NB4 (cell line): ENCODE data around the gene CD86.

ENCODE experiments used
- DNase-seq: peaks from one replicate; pipeline ENCODE4 v3.0.0; 2010; ENCODE audit warnings: low read depth
- H3K4me3 ChIP-seq: one replicate; pipeline ENCODE4 v1.5.1; 2011; ENCODE audit warnings: mild to moderate bottlenecking, low read depth, low read length, moderate library complexity
- CTCF ChIP-seq: IDR thresholded peaks from one replicate; pipeline ENCODE4 v1.5.1; 2012; ENCODE audit warnings: low read depth, low read length
- MAX ChIP-seq: IDR thresholded peaks from 2 replicates; pipeline ENCODE4 v1.6.1; 2011; ENCODE audit warnings: low read depth, low read length
- MYC ChIP-seq: IDR thresholded peaks from 2 replicates; pipeline ENCODE4 v1.6.1; 2011; ENCODE audit warnings: low read depth, low read length
- POLR2A ChIP-seq: IDR thresholded peaks from 2 replicates; pipeline ENCODE4 v1.6.1; 2011; ENCODE audit warnings: mild to moderate bottlenecking; ENCODE audit not compliant: insufficient read length; ENCODE audit errors: extremely low read depth

Gene CD86

GRCh38 chr3:122100591-122101463, 45.7 kb downstream of the CD86 start:
- no peak for DNase-seq
- TF ChIP-seq MAX = no peak
- TF ChIP-seq MYC = no peak
- no peak for TF ChIP-seq POLR2A
- no peak for TF ChIP-seq CTCF

GRCh38 chr3:122101646-122102045, 46.5 kb downstream of the CD86 start:
- DNase-seq = peak; percentile 81
- TF ChIP-seq MYC (no peak), MAX (no peak), CTCF (peak; percentile 57), POLR2A (no peak)

More at GRCh38 chr3:122100591-122101463, 45.7 kb downstream of the CD86 start:
- H3K4me3 ChIP-seq = no peak overlapping the region

GRCh38 chr3:122102191-122102935, 47.2 kb downstream of the CD86 start:
- TF ChIP-seq CTCF = no peak
- TF ChIP-seq POLR2A = no peak
- TF ChIP-seq MYC = peak; percentile 6; the same call in 1 of the 2 replicates
- no peak for TF ChIP-seq MAX

More at GRCh38 chr3:122101646-122102045, 46.5 kb downstream of the CD86 start:
- no peak overlapping the region for H3K4me3 ChIP-seq

GRCh38 chr3:122103821-122104514, 48.8 kb downstream of the CD86 start:
- no peak for TF ChIP-seq MAX
- TF ChIP-seq CTCF = no peak
- no peak for TF ChIP-seq POLR2A
- no peak for TF ChIP-seq MYC
- no peak overlapping the region for H3K4me3 ChIP-seq

More at GRCh38 chr3:122102191-122102935, 47.2 kb downstream of the CD86 start:
- no peak overlapping the region for H3K4me3 ChIP-seq
- peak; percentile 70 for DNase-seq

GRCh38 chr3:122104515-122105194, 49.5 kb downstream of the CD86 start:
- no peak for TF ChIP-seq CTCF
- no peak for DNase-seq
- no peak overlapping the region for H3K4me3 ChIP-seq

More at GRCh38 chr3:122103821-122104514, 48.8 kb downstream of the CD86 start:
- DNase-seq = no peak
